RWPE2 (cell line): Measurements from ENCODE around the gene MPO.

Experiments
- ATAC-seq: fragments of 200-7000 bp; cut with Tn5 transposase; 3 replicates; pipeline ENCODE4 v1.9.1; 2021; ENCODE audit warnings: low read depth
- DNase-seq: peaks from one replicate; pipeline ENCODE4 v3.0.0-alpha.2; 2020; ENCODE audit warnings: low spot score
- H3K27ac ChIP-seq: fragments of 450-650 bp; 2 replicates; pipeline ENCODE4 v1.5.1; 2017; ENCODE audit warnings: mild to moderate bottlenecking; ENCODE audit not compliant: poor library complexity, severe bottlenecking
- H3K27me3 ChIP-seq: fragments of 250-450 bp; sonication (Bioruptor Pico); 2 replicates; pipeline ENCODE4 v1.5.1; 2021; ENCODE audit warnings: mild to moderate bottlenecking, moderate library complexity; ENCODE audit not compliant: insufficient read depth, poor library complexity, severe bottlenecking
- H3K36me3 ChIP-seq: fragments of 250-450 bp; sonication (Bioruptor Pico); 2 replicates; pipeline ENCODE4 v1.5.1; 2020; ENCODE audit warnings: low read depth, mild to moderate bottlenecking, moderate library complexity
- H3K4me1 ChIP-seq: fragments of 250-450 bp; sonication (Bioruptor Pico); 2 replicates; pipeline ENCODE4 v1.5.1; 2021; ENCODE audit warnings: mild to moderate bottlenecking, moderate library complexity; ENCODE audit not compliant: insufficient read depth, poor library complexity, severe bottlenecking
- H3K4me3 ChIP-seq: fragments of 250-450 bp; sonication (Bioruptor Pico); 2 replicates; pipeline ENCODE4 v1.5.1; 2021; ENCODE audit warnings: mild to moderate bottlenecking, moderate library complexity; ENCODE audit not compliant: severe bottlenecking
- H3K9me3 ChIP-seq: fragments of 250-450 bp; sonication (Bioruptor Pico); 2 replicates; pipeline ENCODE4 v1.5.1; 2021; ENCODE audit warnings: mild to moderate bottlenecking, moderate library complexity; ENCODE audit not compliant: severe bottlenecking
- CTCF ChIP-seq: fragments of 450-650 bp; IDR thresholded peaks from one replicate; pipeline ENCODE4 v1.5.1; 2017; ENCODE audit warnings: mild to moderate bottlenecking, moderate library complexity; ENCODE audit not compliant: poor library complexity, severe bottlenecking

Gene MPO

GRCh38 chr17:58239987-58240386 lies 40.7 kb downstream of the MPO start:
- H3K4me1 ChIP-seq, result no peaks in the 10 kb centered on the region

DNA sequence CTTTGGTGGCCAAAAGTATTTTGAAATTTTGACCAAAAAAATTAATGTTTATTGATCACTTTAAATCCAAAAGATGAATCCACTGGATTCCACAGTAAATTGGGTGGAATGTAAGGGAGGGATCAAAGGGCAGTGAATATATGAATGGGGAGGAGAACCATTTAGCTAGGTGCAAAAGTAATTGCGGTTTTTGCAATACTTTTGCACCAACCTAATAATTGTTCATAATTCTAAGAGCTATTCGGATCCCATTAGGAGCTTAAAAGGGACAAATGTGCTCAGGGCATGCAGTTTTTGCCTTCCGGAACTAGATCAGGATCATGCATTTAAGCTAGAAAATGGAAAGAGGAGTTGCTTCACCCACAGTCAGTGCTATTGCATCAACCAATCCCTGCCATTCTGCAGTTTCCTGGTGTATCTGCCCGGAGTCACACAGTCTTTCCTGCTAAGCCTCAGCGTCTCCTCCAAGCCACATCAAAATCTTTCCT lies 42.5 kb downstream of the MPO start, which contains the start of gene LPO:
Gene LPO, plus strand, starts transcription at position 438 of the 488 bp plus-strand sequence. CDS start 4,396 bp downstream, outside the sequence.
- no peak for TF ChIP-seq CTCF
- Histone ChIP-seq H3K27ac (no peak within 1 kb of the TSS), H3K4me1 (no peaks in the 10 kb centered on the region), H3K9me3 (no peaks in the 10 kb centered on the region), H3K36me3 (no peaks in the 10 kb centered on the region), H3K4me3 (no peak within 1 kb of the TSS), H3K27me3 (peaks cover 21% of the 10 kb centered on the region)
- ATAC-seq (no peak), DNase-seq (no peak)

More at GRCh38 chr17:58239987-58240386, 40.7 kb downstream of the MPO start:
- DNase-seq (no peak), ATAC-seq (no peak)
- Histone ChIP-seq H3K9me3 (no peaks in the 10 kb centered on the region), H3K27me3 (peaks cover 18% of the 10 kb centered on the region), H3K36me3 (no peaks in the 10 kb centered on the region), H3K4me3 (no peak overlapping the region), H3K27ac (no peak overlapping the region)
- no peak for TF ChIP-seq CTCF

GRCh38 chr17:58236394-58236793 lies 44.3 kb downstream of the MPO start:
- no peak for TF ChIP-seq CTCF
- Histone ChIP-seq H3K36me3 (no peaks in the 10 kb centered on the region), H3K4me3 (no peak overlapping the region), H3K27ac (no peak overlapping the region), H3K4me1 (no peaks in the 10 kb centered on the region), H3K27me3 (peaks cover 12% of the 10 kb centered on the region), H3K9me3 (no peaks in the 10 kb centered on the region)
- DNase-seq (no peak), ATAC-seq (no peak)

DNA sequence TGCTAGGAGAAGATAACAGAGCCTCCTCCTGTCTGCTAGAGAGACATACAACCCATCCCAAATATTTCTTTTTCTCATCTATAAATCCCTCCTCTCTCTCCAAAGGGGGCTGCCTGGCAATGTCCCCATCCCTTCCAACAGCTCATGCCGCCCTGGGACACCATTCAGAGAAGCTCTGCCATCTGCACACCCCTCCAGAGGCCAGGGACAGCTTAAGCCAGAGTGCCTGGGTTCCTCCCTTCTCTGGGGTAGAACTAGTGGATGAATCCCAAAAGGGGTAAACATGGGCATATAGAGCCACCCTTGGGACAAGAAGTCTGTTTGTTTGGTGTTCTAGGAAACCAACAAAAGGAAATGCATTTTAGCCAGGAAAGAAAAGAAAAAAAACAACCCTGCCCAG lies 44.9 kb downstream of the MPO start:
- Histone ChIP-seq H3K27me3 (peaks cover 12% of the 10 kb centered on the region), H3K4me3 (no peak overlapping the region), H3K27ac (no peak overlapping the region), H3K4me1 (no peaks in the 10 kb centered on the region), H3K9me3 (no peaks in the 10 kb centered on the region), H3K36me3 (no peaks in the 10 kb centered on the region)
- DNase-seq (no peak), ATAC-seq (no peak)
- no peak for TF ChIP-seq CTCF

DNA sequence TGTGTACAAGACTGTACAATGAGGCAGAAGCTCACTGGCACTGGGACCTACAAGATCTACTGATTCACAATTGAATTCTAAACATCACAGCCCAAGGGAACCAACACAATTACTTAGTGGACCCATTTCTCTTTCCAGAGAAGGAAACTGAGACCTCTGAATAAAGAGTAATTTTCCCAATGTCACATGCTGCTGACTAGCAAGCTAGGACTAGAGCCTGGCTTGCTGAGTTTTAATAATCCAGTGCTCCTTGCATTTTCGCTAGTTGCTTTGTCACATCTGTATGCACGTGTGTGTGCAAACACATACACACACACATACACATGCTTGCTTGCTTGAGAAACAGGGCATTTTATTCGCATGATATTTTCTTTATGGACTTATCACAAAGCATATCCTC lies 46.2 kb downstream of the MPO start:
- H3K27me3 ChIP-seq, result peaks cover 12% of the 10 kb centered on the region
- ATAC-seq (no peak), DNase-seq (no peak)
- H3K27ac ChIP-seq, result no peak overlapping the region
- H3K4me1 ChIP-seq, result no peaks in the 10 kb centered on the region
- no peaks in the 10 kb centered on the region for H3K36me3 ChIP-seq
- H3K9me3 ChIP-seq, result no peaks in the 10 kb centered on the region
- TF ChIP-seq CTCF, result no peak
- no peak overlapping the region for H3K4me3 ChIP-seq
